Left hindlimb (tissue), 1 donor: Measurements from ENCODE around the gene SEC62.

Experiments used
- DNase-seq: peaks from one replicate; pipeline ENCODE4 v3.0.0-alpha.2; 2018

The SEC62 gene

GRCh38 chr3:170022336-170022735 is 55.7 kb downstream of the SEC62 start:
- no peak for DNase-seq

GRCh38 chr3:170023165-170023564 is 56.6 kb downstream of the SEC62 start:
- DNase-seq: no peak

GRCh38 chr3:170024581-170024980 is 58.0 kb downstream of the SEC62 start:
- DNase-seq: no peak

- no peak for DNase-seq
These were observed 60.9 kb downstream of the SEC62 start for GRCh38 chr3:170027233-170028102.

- DNase-seq: no peak
These were observed 66.9 kb downstream of the SEC62 start for GRCh38 chr3:170033489-170033888.

GRCh38 chr3:170037463-170038433 is 71.1 kb downstream of the SEC62 start, which contains the start of gene GPR160:
Gene GPR160 (plus strand): TSS chr3:170037995. CDS start chr3:170083973, 45,978 bp downstream.
- DNase-seq: peak; percentile 68

GRCh38 chr3:170038434-170039110 is 72.0 kb downstream of the SEC62 start:
- DNase-seq: no peak

- no peak for DNase-seq
These were observed 73.8 kb downstream of the SEC62 start for GRCh38 chr3:170040418-170040817.

- DNase-seq: no peak
These were observed 76.9 kb downstream of the SEC62 start for GRCh38 chr3:170043506-170043905.

- DNase-seq: no peak
These were observed 77.7 kb downstream of the SEC62 start for GRCh38 chr3:170044271-170044670.

GRCh38 chr3:170044795-170045244 is 78.2 kb downstream of the SEC62 start:
- no peak for DNase-seq

- DNase-seq: no peak
These were observed 79.9 kb downstream of the SEC62 start for GRCh38 chr3:170046269-170047132.

GRCh38 chr3:170047133-170047404 is 80.5 kb downstream of the SEC62 start:
- no peak for DNase-seq
